H9 (cell line): ENCODE measurements around the gene TIMM10. TPM values are rescaled to one million over a fixed set of nuclear protein-coding genes. Genes with fewer than 3 reads are reported as not detected.
A peak's percentile ranks its signal among the peaks of the same experiment; 100 is the strongest.

Experiments
- DNase-seq: peaks from one replicate; pipeline ENCODE4 v3.0.0-alpha.2; 2017
- H2AFZ ChIP-seq: one replicate; pipeline ENCODE4 v1.6.1; 2013; ENCODE audit warnings: mild to moderate bottlenecking, low read length, control low read depth, moderate library complexity
- H2AK5ac ChIP-seq: 2 replicates; pipeline ENCODE4 v1.6.1; 2013; ENCODE audit warnings: low read length, control low read depth, mixed read lengths; ENCODE audit not compliant: insufficient read length
- H2BK120ac ChIP-seq: one replicate; pipeline ENCODE4 v1.6.1; 2013; ENCODE audit warnings: low read depth, mild to moderate bottlenecking, low read length, control low read depth, inconsistent platforms; ENCODE audit not compliant: poor library complexity, severe bottlenecking
- H2BK12ac ChIP-seq: 2 replicates; pipeline ENCODE4 v1.6.1; 2013; ENCODE audit warnings: low read length, control low read depth, mixed read lengths, low read depth; ENCODE audit not compliant: insufficient read length
- H2BK15ac ChIP-seq: 2 replicates; pipeline ENCODE4 v1.6.1; 2013; ENCODE audit warnings: low read depth, low read length, control low read depth
- H2BK20ac ChIP-seq: one replicate; pipeline ENCODE4 v1.6.1; 2013; ENCODE audit warnings: low read depth, mild to moderate bottlenecking, low read length, control low read depth, inconsistent platforms; ENCODE audit not compliant: poor library complexity, severe bottlenecking
- H2BK5ac ChIP-seq: 2 replicates; pipeline ENCODE4 v1.6.1; 2013; ENCODE audit warnings: low read length, control low read depth, mixed read lengths; ENCODE audit not compliant: insufficient read length
- H3K14ac ChIP-seq: 2 replicates; pipeline ENCODE4 v1.6.1; 2013; ENCODE audit warnings: low read length, control low read depth; ENCODE audit not compliant: insufficient read depth
- H3K18ac ChIP-seq: 2 replicates; pipeline ENCODE4 v1.6.1; 2013; ENCODE audit warnings: low read depth, mild to moderate bottlenecking, mixed read lengths, low read length, control low read depth; ENCODE audit not compliant: insufficient read length
- H3K23ac ChIP-seq: 2 replicates; pipeline ENCODE4 v1.6.1; 2013; ENCODE audit warnings: low read length, control low read depth, mixed read lengths, low read depth; ENCODE audit not compliant: insufficient read length
- H3K23me2 ChIP-seq: 2 replicates; pipeline ENCODE4 v1.6.1; 2013; ENCODE audit warnings: low read depth, mild to moderate bottlenecking, mixed read lengths, low read length, control low read depth; ENCODE audit not compliant: insufficient read length, poor library complexity, severe bottlenecking
- H3K27ac ChIP-seq: 2 replicates; pipeline ENCODE4 v1.5.1; 2013; ENCODE audit warnings: low read length, control low read depth, mixed read lengths, low read depth; ENCODE audit not compliant: insufficient read length
- H3K27me3 ChIP-seq: 2 replicates; pipeline ENCODE4 v1.6.1; 2013; ENCODE audit warnings: low read length, control low read depth, inconsistent platforms; ENCODE audit not compliant: insufficient read depth
- H3K4ac ChIP-seq: 2 replicates; pipeline ENCODE4 v1.6.1; 2013; ENCODE audit warnings: low read depth, mild to moderate bottlenecking, control low read depth, inconsistent platforms, low read length, moderate library complexity
- H3K4me1 ChIP-seq: 2 replicates; pipeline ENCODE4 v1.6.1; 2013; ENCODE audit warnings: low read length, control low read depth, inconsistent platforms; ENCODE audit not compliant: insufficient read depth
- H3K4me2 ChIP-seq: 2 replicates; pipeline ENCODE4 v1.6.1; 2013; ENCODE audit warnings: low read length, control low read depth, mixed read lengths; ENCODE audit not compliant: insufficient read length, insufficient read depth
- H3K56ac ChIP-seq: 2 replicates; pipeline ENCODE4 v1.6.1; 2013; ENCODE audit warnings: low read depth, mild to moderate bottlenecking, mixed read lengths, low read length, control low read depth; ENCODE audit not compliant: insufficient read length
- H3K79me1 ChIP-seq: 2 replicates; pipeline ENCODE4 v1.6.1; 2013; ENCODE audit warnings: low read depth, mild to moderate bottlenecking, moderate library complexity, low read length, control low read depth, inconsistent platforms; ENCODE audit not compliant: insufficient read depth, poor library complexity, severe bottlenecking
- H3K79me2 ChIP-seq: 2 replicates; pipeline ENCODE4 v1.6.1; 2013; ENCODE audit warnings: low read length, control low read depth, inconsistent platforms; ENCODE audit not compliant: insufficient read depth
- H3K9ac ChIP-seq: 2 replicates; pipeline ENCODE4 v1.6.1; 2013; ENCODE audit warnings: low read length, control low read depth, mixed read lengths; ENCODE audit not compliant: insufficient read length; ENCODE audit errors: extremely low read depth
- H3K9me3 ChIP-seq: one replicate; pipeline ENCODE4 v1.6.1; 2013; ENCODE audit warnings: low read depth, low read length, inconsistent platforms; ENCODE audit not compliant: control insufficient read depth
- H3T11ph ChIP-seq: one replicate; pipeline ENCODE4 v1.6.1; 2013; ENCODE audit warnings: mild to moderate bottlenecking, low read length, control low read depth, inconsistent platforms
- H4K20me1 ChIP-seq: one replicate; pipeline ENCODE4 v1.6.1; 2013; ENCODE audit not compliant: control insufficient read depth, insufficient read length, insufficient read depth
- H4K5ac ChIP-seq: 2 replicates; pipeline ENCODE4 v1.6.1; 2013; ENCODE audit warnings: low read depth, mild to moderate bottlenecking, mixed read lengths, low read length, control low read depth; ENCODE audit not compliant: insufficient read length
- H4K8ac ChIP-seq: replicated peaks from 2 replicates; pipeline ENCODE4 v1.6.1; 2013; ENCODE audit warnings: low read length, control low read depth, mixed read lengths, low read depth; ENCODE audit not compliant: insufficient read length
- H4K91ac ChIP-seq: 2 replicates; pipeline ENCODE4 v1.6.1; 2013; ENCODE audit warnings: low read depth, mild to moderate bottlenecking, moderate library complexity, mixed read lengths, low read length, control low read depth; ENCODE audit not compliant: insufficient read length
- H3K27ac Mint-ChIP-seq, 3 experiments: 2 replicates in 2 of 3; 3 replicates in 1 of 3; pipeline ENCODE4 v1.8.0; 2020 to 2021; ENCODE audit warnings: mixed read lengths in 3 of 3, mild to moderate bottlenecking in 1 of 3, moderate library complexity in 1 of 3
- H3K27me3 Mint-ChIP-seq: 2 replicates; pipeline ENCODE4 v1.8.0; 2021; ENCODE audit warnings: low read depth, mild to moderate bottlenecking, moderate library complexity, mixed read lengths
- H3K36me3 Mint-ChIP-seq, 3 experiments: 2 replicates in 2 of 3; 3 replicates in 1 of 3; pipeline ENCODE4 v1.8.0; 2020 to 2021; ENCODE audit warnings: low read depth in 3 of 3, mixed read lengths in 3 of 3; ENCODE audit not compliant: insufficient read depth in 1 of 3
- H3K4me1 Mint-ChIP-seq, 2 experiments: 2 replicates each; pipeline ENCODE4 v1.8.0; 2020; ENCODE audit warnings: mixed read lengths in 2 of 2
- H3K4me3 Mint-ChIP-seq, 2 experiments: 2 replicates in 1 of 2; 3 replicates in 1 of 2; pipeline ENCODE4 v1.8.0; 2020 to 2021; ENCODE audit warnings: mild to moderate bottlenecking in 2 of 2, mixed read lengths in 2 of 2, moderate library complexity in 1 of 2
- H3K9me3 Mint-ChIP-seq, 2 experiments: 2 replicates in 1 of 2; 3 replicates in 1 of 2; pipeline ENCODE4 v1.8.0; 2020; ENCODE audit warnings: mild to moderate bottlenecking in 2 of 2, mixed read lengths in 2 of 2, moderate library complexity in 1 of 2
- CTCF ChIP-seq: fragments of 200-600 bp; sonication (generic); conservative IDR thresholded peaks from 3 replicates; pipeline ENCODE4 v1.8.0; 2021; ENCODE audit warnings: antibody characterized with exemption, mild to moderate bottlenecking
- WGBS: extraction: QIAGEN DNeasy Blood & Tissue Kit; methylation state at CpG from one replicate; pipeline ENCODE4 v1.1.7; 2013; ENCODE audit warnings: missing lambda C conversion rate, low lambda C conversion rate, mixed read lengths; ENCODE audit not compliant: insufficient read length; ENCODE audit errors: extremely low coverage; 5-methylcytosine and 5-hydroxymethylcytosine counted together
- total RNA-seq: library from RNA; stranded (reverse); gene quantifications from 2 replicates; pipeline ENCODE4 v1.2.1, GENCODE V29; 2021

Gene TIMM10
- total RNA-seq, 1 experiment from 2014 or later = 130 TPM

GRCh38 chr11:57530215-57530595, 349 bp downstream of the TIMM10 start:
- no peaks in the 10 kb centered on the region; a peak in 1 of 5 replicates for H3K9me3 Mint-ChIP-seq
- WGBS = no CpG with 5 or more reads among the region's 17 CpGs
- no peak overlapping the region for H2BK12ac ChIP-seq
- H3K27me3 ChIP-seq = no peaks in the 10 kb centered on the region
- no peak overlapping the region for H2AK5ac ChIP-seq
- no peak overlapping the region for H4K8ac ChIP-seq
- H4K20me1 ChIP-seq = no peaks in the 10 kb centered on the region
- peak overlapping the region; percentile 86 for H3K9ac ChIP-seq
- H2BK15ac ChIP-seq = no peak overlapping the region
- H3K4ac ChIP-seq = no peak overlapping the region
- peak overlapping the region; percentile 99 for H3K4me2 ChIP-seq
- peak overlapping the region; percentile 90 for H3K4me3 Mint-ChIP-seq
- TF ChIP-seq CTCF = no peak
- no peaks in the 10 kb centered on the region for H3K9me3 ChIP-seq
- H4K5ac ChIP-seq = no peak overlapping the region
- no peak overlapping the region for H3K27ac ChIP-seq
- no peak overlapping the region for H3K56ac ChIP-seq
- no peak overlapping the region for H2AFZ ChIP-seq
- peaks cover 10% of the 10 kb centered on the region for H3K23me2 ChIP-seq
- peaks cover 14% of the 10 kb centered on the region for H3K27me3 Mint-ChIP-seq
- no peak overlapping the region for H2BK120ac ChIP-seq
- peaks cover 5% of the 10 kb centered on the region; the same call in 1 of the 2 replicates for H3K79me2 ChIP-seq
- no peak overlapping the region for H4K91ac ChIP-seq
- no peaks in the 10 kb centered on the region for H3K4me1 ChIP-seq
- no peak overlapping the region for H3K23ac ChIP-seq
- no peak for DNase-seq
- no peak overlapping the region for H3T11ph ChIP-seq
- no peak overlapping the region for H2BK20ac ChIP-seq
- H3K14ac ChIP-seq = peak overlapping the region; percentile 61; the same call in 1 of the 2 replicates
- H3K27ac Mint-ChIP-seq = peak overlapping the region in 2 of 3 experiments; percentile 84 to 89; a peak in 4 of 7 replicates
- H2BK5ac ChIP-seq = no peak overlapping the region
- peaks cover 4 to 11% (median 10%) of the 10 kb centered on the region in 3 experiments for H3K36me3 Mint-ChIP-seq
- H3K4me1 Mint-ChIP-seq = peaks cover 16 to 19% of the 10 kb centered on the region in 2 experiments
- no peaks in the 10 kb centered on the region for H3K79me1 ChIP-seq
- H3K18ac ChIP-seq = peak overlapping the region; percentile 28
